Panc1 (cell line): ENCODE measurements around the gene MYO3B. TPM values are rescaled to one million over a fixed set of nuclear protein-coding genes. Genes with fewer than 3 reads are reported as not detected.

Experiments used
- ATAC-seq: fragments of 200-7000 bp; cut with Tn5 transposase; 2 replicates; pipeline ENCODE4 v1.9.1; 2020; ENCODE audit warnings: mild to moderate bottlenecking, moderate library complexity
- BruUV-seq: library from RNA; stranded (reverse); fragments of 400-500 nt; replicated peaks from 2 replicates; lab custom pipeline; 2021; lab: Mats Ljungman, UMichigan
- CTCF ChIA-PET: fragments of 300-600 bp; sonication (Branson Sonifier 250); formaldehyde crosslinking; loops from one replicate; lab custom pipeline; 2022; ENCODE audit warnings: antibody characterized with exemption; lab: Charles Lee
- POLR2A ChIA-PET: fragments of 300-600 bp; sonication (Branson Sonifier 250); formaldehyde crosslinking; loops from one replicate; lab custom pipeline; 2022; ENCODE audit warnings: antibody characterized with exemption; lab: Charles Lee
- DNase-seq: peaks from one replicate; pipeline ENCODE4 v3.0.0-alpha.2; 2010; ENCODE audit warnings: low read depth, low spot score
- H3K27ac ChIP-seq: 2 replicates; pipeline ENCODE4 v1.5.1; 2011; ENCODE audit warnings: mild to moderate bottlenecking, low read length, inconsistent platforms
- H3K27me3 ChIP-seq: fragments of 200-500 bp; sonication (Bioruptor generic); 2 replicates; pipeline ENCODE4 v1.6.0; 2014; ENCODE audit warnings: low read length, inconsistent platforms; ENCODE audit not compliant: control insufficient read depth, insufficient read depth
- H3K36me3 ChIP-seq: fragments of 200-500 bp; sonication (Bioruptor generic); 2 replicates; pipeline ENCODE4 v1.5.1; 2014; ENCODE audit warnings: inconsistent platforms, mild to moderate bottlenecking, low read length, moderate library complexity; ENCODE audit not compliant: control insufficient read depth, insufficient read depth
- H3K4me1 ChIP-seq: 2 replicates; pipeline ENCODE4 v1.5.1; 2011; ENCODE audit warnings: inconsistent platforms, mild to moderate bottlenecking, low read length, moderate library complexity; ENCODE audit not compliant: control insufficient read depth, insufficient read depth
- H3K4me3 ChIP-seq, 2 experiments: 2 replicates each; pipeline ENCODE4 v1.5.1; 2011 to 2012; ENCODE audit warnings: low read depth in 2 of 2, low read length in 2 of 2, mild to moderate bottlenecking in 2 of 2, inconsistent platforms in 1 of 2, moderate library complexity in 1 of 2
- H3K9me3 ChIP-seq: fragments of 200-500 bp; sonication (Bioruptor generic); 2 replicates; pipeline ENCODE4 v1.5.1; 2014; ENCODE audit warnings: low read depth, mild to moderate bottlenecking, inconsistent platforms, low read length, moderate library complexity; ENCODE audit not compliant: control insufficient read depth, insufficient read depth
- POLR2AphosphoS5 ChIP-seq: IDR thresholded peaks from 2 replicates; pipeline ENCODE4 v1.6.1; 2012; ENCODE audit warnings: mild to moderate bottlenecking, low read depth, low read length, moderate library complexity
- SIN3A ChIP-seq: IDR thresholded peaks from 2 replicates; pipeline ENCODE4 v1.6.1; 2012; ENCODE audit warnings: low read depth, mild to moderate bottlenecking, low read length, moderate library complexity, borderline replicate concordance; ENCODE audit not compliant: insufficient read depth
- TCF7L2 ChIP-seq: IDR thresholded peaks from 2 replicates; pipeline ENCODE4 v1.6.1; 2011; ENCODE audit warnings: mild to moderate bottlenecking, low read depth, low read length, inconsistent platforms
- in situ Hi-C: cut with HindIII; loops from 2 replicates; pipeline ENCODE4 v1.10.0; 2016; ENCODE audit warnings: low sequenced_read_pairs, low pct_unique_long_range_greater_than_20kb
- intact Hi-C: fragments of 100-400 bp; cut with micrococcal nuclease; formaldehyde crosslinking; loops from one replicate; pipeline ENCODE4 v1.10.0; 2022; ENCODE audit not compliant: unreplicated experiment
- total RNA-seq: library from RNA; stranded (reverse); gene quantifications from one replicate; pipeline ENCODE4 v1.2.1, GENCODE V29; 2021; ENCODE audit not compliant: unreplicated experiment
- TF ChIP-seq, protein P1 (sequence below): fragments of 450-650 bp; IDR thresholded peaks from 2 replicates; pipeline ENCODE4 v1.5.1; 2017; ENCODE audit warnings: mild to moderate bottlenecking
- TF ChIP-seq, protein P2 (sequence below), 2 experiments: IDR thresholded peaks; 2 replicates each; pipeline ENCODE4 v1.6.1; 2011 to 2012; ENCODE audit warnings: low read depth in 2 of 2, control low read depth in 1 of 2, low read length in 1 of 2, mild to moderate bottlenecking in 1 of 2, moderate library complexity in 1 of 2; ENCODE audit not compliant: insufficient read depth in 1 of 2

Gene MYO3B
- total RNA-seq, 1 experiment from 2014 or later: 0.05 TPM

DNA sequence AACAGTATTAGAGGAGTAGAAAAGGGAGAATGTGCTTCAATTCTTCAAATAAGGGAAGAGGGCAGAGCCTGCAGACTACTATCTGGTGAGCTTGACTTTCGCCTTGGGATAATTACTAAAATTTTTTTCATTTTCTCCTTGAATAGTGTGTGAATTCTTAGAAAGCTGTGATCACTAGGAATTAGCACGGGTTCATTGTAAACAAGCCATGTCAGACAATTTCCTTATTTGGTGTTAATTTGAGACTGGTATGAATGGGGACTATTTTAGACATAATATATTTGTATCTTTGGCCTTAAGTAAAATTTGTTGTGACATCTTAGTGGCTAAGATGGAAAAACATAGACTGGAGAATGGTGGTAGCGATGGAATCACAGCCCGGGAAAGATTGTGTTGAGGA, 66.6 kb downstream of the MYO3B start:
- peaks cover 10% of the 10 kb centered on the region for H3K27me3 ChIP-seq
- BruUV-seq: no TSS peak
- H3K27ac ChIP-seq: no peak overlapping the region
- DNase-seq (no peak), ATAC-seq (no peak)
- ChIA-PET POLR2A (no interaction called here), CTCF (no interaction called here)
- H3K4me1 ChIP-seq: no peaks in the 10 kb centered on the region
- TF ChIP-seq SIN3A (no peak), TCF7L2 (no peak), POLR2AphosphoS5 (no peak)
- TF ChIP-seq, protein P1, sequence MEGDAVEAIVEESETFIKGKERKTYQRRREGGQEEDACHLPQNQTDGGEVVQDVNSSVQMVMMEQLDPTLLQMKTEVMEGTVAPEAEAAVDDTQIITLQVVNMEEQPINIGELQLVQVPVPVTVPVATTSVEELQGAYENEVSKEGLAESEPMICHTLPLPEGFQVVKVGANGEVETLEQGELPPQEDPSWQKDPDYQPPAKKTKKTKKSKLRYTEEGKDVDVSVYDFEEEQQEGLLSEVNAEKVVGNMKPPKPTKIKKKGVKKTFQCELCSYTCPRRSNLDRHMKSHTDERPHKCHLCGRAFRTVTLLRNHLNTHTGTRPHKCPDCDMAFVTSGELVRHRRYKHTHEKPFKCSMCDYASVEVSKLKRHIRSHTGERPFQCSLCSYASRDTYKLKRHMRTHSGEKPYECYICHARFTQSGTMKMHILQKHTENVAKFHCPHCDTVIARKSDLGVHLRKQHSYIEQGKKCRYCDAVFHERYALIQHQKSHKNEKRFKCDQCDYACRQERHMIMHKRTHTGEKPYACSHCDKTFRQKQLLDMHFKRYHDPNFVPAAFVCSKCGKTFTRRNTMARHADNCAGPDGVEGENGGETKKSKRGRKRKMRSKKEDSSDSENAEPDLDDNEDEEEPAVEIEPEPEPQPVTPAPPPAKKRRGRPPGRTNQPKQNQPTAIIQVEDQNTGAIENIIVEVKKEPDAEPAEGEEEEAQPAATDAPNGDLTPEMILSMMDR: no peak
- TF ChIP-seq, protein P2, sequence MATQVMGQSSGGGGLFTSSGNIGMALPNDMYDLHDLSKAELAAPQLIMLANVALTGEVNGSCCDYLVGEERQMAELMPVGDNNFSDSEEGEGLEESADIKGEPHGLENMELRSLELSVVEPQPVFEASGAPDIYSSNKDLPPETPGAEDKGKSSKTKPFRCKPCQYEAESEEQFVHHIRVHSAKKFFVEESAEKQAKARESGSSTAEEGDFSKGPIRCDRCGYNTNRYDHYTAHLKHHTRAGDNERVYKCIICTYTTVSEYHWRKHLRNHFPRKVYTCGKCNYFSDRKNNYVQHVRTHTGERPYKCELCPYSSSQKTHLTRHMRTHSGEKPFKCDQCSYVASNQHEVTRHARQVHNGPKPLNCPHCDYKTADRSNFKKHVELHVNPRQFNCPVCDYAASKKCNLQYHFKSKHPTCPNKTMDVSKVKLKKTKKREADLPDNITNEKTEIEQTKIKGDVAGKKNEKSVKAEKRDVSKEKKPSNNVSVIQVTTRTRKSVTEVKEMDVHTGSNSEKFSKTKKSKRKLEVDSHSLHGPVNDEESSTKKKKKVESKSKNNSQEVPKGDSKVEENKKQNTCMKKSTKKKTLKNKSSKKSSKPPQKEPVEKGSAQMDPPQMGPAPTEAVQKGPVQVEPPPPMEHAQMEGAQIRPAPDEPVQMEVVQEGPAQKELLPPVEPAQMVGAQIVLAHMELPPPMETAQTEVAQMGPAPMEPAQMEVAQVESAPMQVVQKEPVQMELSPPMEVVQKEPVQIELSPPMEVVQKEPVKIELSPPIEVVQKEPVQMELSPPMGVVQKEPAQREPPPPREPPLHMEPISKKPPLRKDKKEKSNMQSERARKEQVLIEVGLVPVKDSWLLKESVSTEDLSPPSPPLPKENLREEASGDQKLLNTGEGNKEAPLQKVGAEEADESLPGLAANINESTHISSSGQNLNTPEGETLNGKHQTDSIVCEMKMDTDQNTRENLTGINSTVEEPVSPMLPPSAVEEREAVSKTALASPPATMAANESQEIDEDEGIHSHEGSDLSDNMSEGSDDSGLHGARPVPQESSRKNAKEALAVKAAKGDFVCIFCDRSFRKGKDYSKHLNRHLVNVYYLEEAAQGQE (IDR thresholded peaks at IDR 0.05; ENCODE audit: insufficient read depth in 1 of 2, low read depth in 2 of 2, low read length in 1 of 2): no peak
- intact Hi-C loops: no loop called here
- in situ Hi-C loops: no loop called here
- no peaks in the 10 kb centered on the region for H3K36me3 ChIP-seq
- no peak overlapping the region for H3K4me3 ChIP-seq
- H3K9me3 ChIP-seq: no peaks in the 10 kb centered on the region

DNA sequence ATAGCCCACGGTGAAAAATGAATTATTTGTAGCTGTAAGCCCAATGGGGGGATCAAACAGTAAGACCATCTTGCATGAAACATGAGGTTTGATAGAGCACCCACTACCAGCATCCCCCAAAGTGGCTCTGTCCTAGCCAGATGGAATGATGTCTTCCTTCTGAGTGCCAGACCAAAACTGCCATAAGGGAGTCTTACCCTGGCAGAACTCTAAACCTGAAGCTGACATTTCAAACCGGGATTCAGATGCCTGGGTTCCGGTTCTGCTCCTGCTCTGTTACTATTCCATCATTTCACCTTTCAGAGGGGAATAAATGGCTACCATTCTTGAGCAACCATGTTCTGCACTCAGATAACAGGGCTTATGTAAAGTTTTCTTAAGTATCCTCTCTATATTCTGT, 67.4 kb downstream of the MYO3B start:
- intact Hi-C loops: no loop called here
- POLR2A ChIA-PET: no interaction called here
- CTCF ChIA-PET: no interaction called here

More for the DNA sequence above, 67.4 kb downstream of the MYO3B start:
- Histone ChIP-seq H3K27me3 (peaks cover 10% of the 10 kb centered on the region), H3K4me3 (no peak overlapping the region), H3K4me1 (no peaks in the 10 kb centered on the region), H3K9me3 (no peaks in the 10 kb centered on the region), H3K27ac (no peak overlapping the region), H3K36me3 (no peaks in the 10 kb centered on the region)
- no peak for DNase-seq
- in situ Hi-C loops: no loop called here
- TF ChIP-seq, protein P1: no peak
- TF ChIP-seq, protein P2 (IDR thresholded peaks at IDR 0.05; ENCODE audit: insufficient read depth in 1 of 2, low read depth in 2 of 2, low read length in 1 of 2): no peak
- TF ChIP-seq POLR2AphosphoS5 (no peak), TCF7L2 (no peak), SIN3A (no peak)
- no peak for ATAC-seq
- BruUV-seq: no TSS peak
